Suprapubic skin (tissue), 4 donors: Measurements from ENCODE around the gene NSUN4.
"Not testable (repeated sequence)": the region's sequence is repeated elsewhere in the genome, so short reads cannot be mapped to it uniquely, and the experiment has no call there.

Experiments used
- CTCF ChIP-seq, 2 donors: fragments of 200-600 bp in 1 of 2; fragments of 450-650 bp in 1 of 2; sonication (generic) in 1 of 2; IDR thresholded peaks; one replicate each; pipeline ENCODE4 v1.5.1; 2016 to 2019; ENCODE audit warnings: antibody characterized with exemption in 2 of 2, mild to moderate bottlenecking in 1 of 2, moderate library complexity in 1 of 2
- EP300 ChIP-seq: sonication (generic); formaldehyde crosslinking; IDR thresholded peaks from one replicate; pipeline ENCODE4 v1.6.1; 2017; ENCODE audit warnings: antibody characterized with exemption
- POLR2A ChIP-seq, 2 donors: fragments of 450-650 bp; IDR thresholded peaks; one replicate each; pipeline ENCODE4 v1.6.1; 2017; ENCODE audit warnings: antibody characterized with exemption in 2 of 2, mild to moderate bottlenecking in 2 of 2, moderate library complexity in 2 of 2
- POLR2AphosphoS5 ChIP-seq, 3 donors: sonication (generic); formaldehyde crosslinking; IDR thresholded peaks; one replicate each; pipeline ENCODE4 v1.6.1; 2017; ENCODE audit warnings: antibody characterized with exemption in 3 of 3

GRCh38 chr1:46355920-46356319 is 15.3 kb downstream of the NSUN4 start:
- TF ChIP-seq CTCF (IDR thresholded peaks at IDR 0.05); POLR2AphosphoS5 (IDR thresholded peaks at IDR 0.05); POLR2A (IDR thresholded peaks at IDR 0.05); EP300: not testable (repeated sequence)
